Measurements from ENCODE around the gene ZDHHC18. TPM values are rescaled to one million over a fixed set of nuclear protein-coding genes. Genes with fewer than 3 reads are reported as not detected.
"Not testable (repeated sequence)": the region's sequence is repeated elsewhere in the genome, so short reads cannot be mapped to it uniquely, and the experiment has no call there.

ZDHHC18 gene
- total RNA-seq, 6 experiments from 2014 or later = 9.6 to 16.9 (median 14.1) TPM

- intact Hi-C loops (cut with DNase I) = no loop called here
- no peak overlapping the region for H3K4me3 ChIP-seq
- no peak for DNase-seq
These were observed 12.2 kb downstream of the ZDHHC18 start for GRCh38 chr1:26838474-26839338.

GRCh38 chr1:26839339-26839722, 12.8 kb downstream of the ZDHHC18 start:
- intact Hi-C loops (cut with DNase I) = no loop called here

More at GRCh38 chr1:26838474-26839338, 12.2 kb downstream of the ZDHHC18 start:
- no peak for TF ChIP-seq CTCF (IDR thresholded peaks at IDR 0.05)
- TF ChIP-seq POLR2A (IDR thresholded peaks at IDR 0.05) = no peak
- Histone ChIP-seq H3K27ac (peak overlapping the region in 1 of 3 donors; percentile 29), H3K9me3 (no peaks in the 10 kb centered on the region), H3K4me1 (peaks cover 0 to 13% (median 0%) of the 10 kb centered on the region in 4 donors), H3K36me3 (peaks cover 0 to 30% (median 14%) of the 10 kb centered on the region in 4 donors), H3K27me3 (no peaks in the 10 kb centered on the region)
- WGBS (ENCODE audit: insufficient coverage, low coverage, low lambda C conversion rate, missing lambda C conversion rate) = 33% methylated on average over 1 of the region's 8 CpGs
- peak; percentile 55 to 86 (median 70) for ATAC-seq

GRCh38 chr1:26839779-26840178, 13.3 kb downstream of the ZDHHC18 start:
- no peak for DNase-seq
- Histone ChIP-seq H3K4me3 (no peak overlapping the region), H3K9me3 (no peaks in the 10 kb centered on the region), H3K4me1 (peaks cover 0 to 13% (median 0%) of the 10 kb centered on the region in 4 donors), H3K36me3 (peaks cover 0 to 20% (median 7%) of the 10 kb centered on the region in 4 donors), H3K27me3 (no peaks in the 10 kb centered on the region), H3K27ac (no peak overlapping the region)
- ATAC-seq = peak in 2 of 4 donors; percentile 27 to 63
- intact Hi-C loops (cut with DNase I) = no loop called here
- 61% methylated on average over 5 of the region's 6 CpGs for WGBS (ENCODE audit: insufficient coverage, low coverage, low lambda C conversion rate, missing lambda C conversion rate)
- TF ChIP-seq POLR2A (IDR thresholded peaks at IDR 0.05) (no peak), CTCF (IDR thresholded peaks at IDR 0.05) (no peak)

More at GRCh38 chr1:26839339-26839722, 12.8 kb downstream of the ZDHHC18 start:
- no peak for DNase-seq
- Histone ChIP-seq H3K4me3 (no peak overlapping the region), H3K36me3 (peaks cover 0 to 24% (median 10%) of the 10 kb centered on the region in 4 donors), H3K27me3 (no peaks in the 10 kb centered on the region), H3K27ac (no peak overlapping the region), H3K9me3 (no peaks in the 10 kb centered on the region), H3K4me1 (peaks cover 0 to 13% (median 0%) of the 10 kb centered on the region in 4 donors)
- no peak for ATAC-seq
- 86% methylated on average over 1 of the region's 1 CpG for WGBS (ENCODE audit: insufficient coverage, low coverage, low lambda C conversion rate, missing lambda C conversion rate)
- TF ChIP-seq POLR2A (IDR thresholded peaks at IDR 0.05) = no peak
- no peak for TF ChIP-seq CTCF (IDR thresholded peaks at IDR 0.05)

- H3K4me1 ChIP-seq = peaks cover 0 to 11% (median 0%) of the 10 kb centered on the region in 4 donors
- no peaks in the 10 kb centered on the region for H3K9me3 ChIP-seq
- H3K27ac ChIP-seq = no peak overlapping the region
- DNase-seq (no peak), ATAC-seq (no peak)
- intact Hi-C loops (cut with DNase I) = no loop called here
- no peak overlapping the region for H3K4me3 ChIP-seq
- no peak for TF ChIP-seq POLR2A (IDR thresholded peaks at IDR 0.05)
- no peak for TF ChIP-seq CTCF (IDR thresholded peaks at IDR 0.05)
- H3K36me3 ChIP-seq = peaks cover 0 to 25% (median 4%) of the 10 kb centered on the region in 4 donors
- WGBS (ENCODE audit: insufficient coverage, low coverage, low lambda C conversion rate, missing lambda C conversion rate) = 85% methylated on average over 8 of the region's 13 CpGs
- H3K27me3 ChIP-seq = no peaks in the 10 kb centered on the region
These were observed 18.1 kb downstream of the ZDHHC18 start for GRCh38 chr1:26844424-26845196.

- H3K4me3 ChIP-seq; intact Hi-C loops (cut with DNase I); H3K27ac ChIP-seq; ATAC-seq; H3K27me3 ChIP-seq; DNase-seq; H3K9me3 ChIP-seq: not testable (repeated sequence)
- Histone ChIP-seq H3K36me3 (peaks cover 0 to 48% (median 21%) of the 10 kb centered on the region in 4 donors), H3K4me1 (peaks cover 0 to 14% (median 0%) of the 10 kb centered on the region in 4 donors)
- WGBS (ENCODE audit: insufficient coverage, low coverage, low lambda C conversion rate, missing lambda C conversion rate) = 74% methylated on average over 4 of the region's 6 CpGs
These were observed 21.3 kb downstream of the ZDHHC18 start for GRCh38 chr1:26847826-26848225.
